Measurements from ENCODE around the gene TECPR2.

Gene TECPR2

DNA sequence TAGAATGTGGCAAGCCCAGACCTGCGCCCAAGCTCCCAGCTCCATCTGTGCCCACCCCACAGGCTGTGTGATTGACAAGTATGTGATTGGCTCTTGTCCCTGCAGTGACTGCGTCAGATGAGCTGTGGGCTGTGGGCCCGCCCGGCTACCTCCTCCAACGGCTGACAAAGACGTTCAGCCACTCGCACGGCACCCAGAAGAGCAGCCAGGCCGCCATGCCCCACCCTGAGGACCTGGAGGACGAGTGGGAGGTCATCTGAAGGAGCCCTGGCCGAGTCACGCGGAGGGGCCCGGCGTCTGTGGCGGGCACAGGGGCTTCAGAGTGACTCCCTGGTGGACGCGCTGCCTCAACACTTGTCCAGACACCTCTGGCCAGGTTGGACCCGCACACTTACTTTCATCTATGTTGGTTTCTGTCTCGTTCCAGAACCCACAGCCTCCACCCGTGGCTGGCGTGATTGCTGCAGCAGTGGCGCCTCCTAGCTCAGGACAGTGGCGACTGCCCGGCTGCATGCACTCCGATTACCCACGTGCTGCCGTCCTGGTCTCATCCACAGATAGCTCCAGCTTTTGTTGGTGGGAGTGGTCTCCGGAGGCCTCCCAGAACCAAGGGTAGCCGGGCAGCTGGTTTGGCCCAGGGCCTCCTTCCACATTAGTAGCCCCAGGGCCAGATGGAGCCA lies 135.4 kb downstream of the TECPR2 start:
- no peak for DNase-seq

DNA sequence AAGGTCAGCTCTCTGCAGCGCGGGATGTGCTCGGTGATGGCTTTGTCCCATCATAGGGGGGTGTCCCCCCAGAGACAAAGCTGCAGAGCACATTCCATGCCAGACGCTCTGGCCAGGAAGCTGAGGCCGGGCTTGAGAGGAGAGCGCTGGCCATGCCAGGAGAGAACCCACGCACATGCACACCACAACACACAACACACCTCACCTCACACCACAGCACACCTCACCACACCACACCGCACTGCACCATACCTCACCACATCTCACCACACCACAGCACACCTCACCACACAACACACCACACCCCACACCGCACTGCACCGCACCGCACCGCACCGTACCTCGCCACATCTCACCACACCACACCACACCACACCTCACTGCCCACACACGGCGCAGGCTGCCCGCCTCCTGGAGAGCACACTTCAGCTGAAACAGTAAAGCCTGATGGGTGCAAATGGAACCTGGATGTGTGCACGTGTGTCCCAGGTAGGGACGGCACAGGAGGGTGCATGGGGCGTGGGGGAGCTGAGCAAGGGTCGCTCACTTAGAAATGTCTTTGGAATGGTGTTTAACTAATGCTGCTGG lies 136.0 kb downstream of the TECPR2 start:
- DNase-seq, result no peak

DNA sequence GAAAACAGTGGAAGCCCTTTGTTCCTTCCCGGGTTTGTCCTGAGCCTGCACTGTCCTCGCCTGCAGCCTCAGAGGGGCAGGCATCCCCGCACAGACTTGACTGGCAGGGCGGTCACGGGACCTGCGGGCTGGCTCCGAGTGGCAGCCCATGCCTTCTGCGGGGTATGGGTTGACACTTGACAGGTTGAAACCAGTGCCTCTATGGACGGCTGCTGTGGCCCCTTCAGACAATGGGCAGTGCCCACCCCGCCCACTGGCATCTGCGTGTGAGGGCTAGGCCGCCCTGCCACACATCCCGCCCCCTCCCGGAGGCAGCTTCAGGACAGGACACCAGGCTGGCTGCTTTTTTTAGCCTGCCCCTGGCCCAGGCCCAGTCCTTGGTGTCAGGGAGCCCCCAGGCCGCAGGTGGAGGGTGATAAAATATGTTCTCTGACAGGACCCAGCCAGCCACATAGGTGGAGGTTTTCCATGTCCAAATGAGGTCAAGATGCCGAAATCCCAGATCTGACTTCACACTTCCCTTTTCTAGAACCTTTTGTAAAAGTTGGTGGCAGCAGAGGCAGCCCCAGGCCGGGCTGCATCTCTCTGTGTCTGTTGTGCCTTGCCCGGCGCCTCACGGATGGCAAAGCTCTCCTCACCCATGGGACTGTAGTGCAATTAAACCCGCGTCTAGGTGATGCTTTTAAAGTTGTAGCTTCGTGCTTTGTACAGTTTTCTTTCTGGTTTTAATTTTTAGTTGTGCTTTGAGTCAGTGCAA lies 136.8 kb downstream of the TECPR2 start:
- DNase-seq, result no peak

DNA sequence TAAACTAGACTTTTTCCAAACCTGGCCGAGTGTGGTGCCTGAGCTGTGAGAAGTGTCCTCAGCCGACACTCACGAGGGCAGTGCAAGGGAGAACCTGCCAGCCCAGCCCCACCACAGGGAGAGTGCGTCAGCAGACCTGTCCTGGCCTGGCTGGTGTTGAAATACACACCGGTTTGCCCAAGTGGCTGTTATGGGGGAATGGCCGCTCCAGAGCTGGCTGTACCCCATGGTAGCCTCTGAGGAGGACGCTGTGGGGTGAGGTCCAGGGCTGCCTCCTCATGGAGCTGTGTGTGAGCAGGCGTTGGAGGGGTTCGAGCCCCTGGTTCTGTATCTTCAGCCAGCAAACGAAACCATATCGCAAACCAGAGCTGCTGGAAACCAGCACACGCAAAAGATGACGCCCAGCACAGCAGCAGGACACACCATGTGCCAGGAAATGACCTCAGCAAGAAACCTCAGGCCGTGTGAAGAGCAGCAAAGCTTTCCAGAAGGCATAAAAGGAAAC lies 137.5 kb downstream of the TECPR2 start:
- peak; percentile 39 for DNase-seq

DNA sequence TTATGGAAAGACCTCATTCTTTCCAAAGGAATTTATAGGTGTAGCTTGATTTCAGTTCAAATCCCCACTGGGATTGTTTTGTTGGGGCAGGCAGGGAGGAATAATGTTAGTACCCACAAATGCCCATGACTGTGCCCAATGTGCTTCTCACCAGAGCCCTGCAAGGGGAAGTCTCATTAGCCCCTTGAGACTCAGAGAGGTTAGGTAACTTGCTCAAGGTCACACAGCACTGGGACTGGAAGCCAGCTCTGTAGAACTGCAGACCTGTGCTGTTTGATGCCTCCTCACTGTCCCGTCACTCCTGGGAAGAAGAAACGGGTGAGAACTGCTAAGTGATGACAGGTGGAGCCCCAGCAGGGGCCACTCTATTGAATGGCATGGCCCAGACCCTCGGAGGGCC lies 138.0 kb downstream of the TECPR2 start:
- DNase-seq, result no peak

DNA sequence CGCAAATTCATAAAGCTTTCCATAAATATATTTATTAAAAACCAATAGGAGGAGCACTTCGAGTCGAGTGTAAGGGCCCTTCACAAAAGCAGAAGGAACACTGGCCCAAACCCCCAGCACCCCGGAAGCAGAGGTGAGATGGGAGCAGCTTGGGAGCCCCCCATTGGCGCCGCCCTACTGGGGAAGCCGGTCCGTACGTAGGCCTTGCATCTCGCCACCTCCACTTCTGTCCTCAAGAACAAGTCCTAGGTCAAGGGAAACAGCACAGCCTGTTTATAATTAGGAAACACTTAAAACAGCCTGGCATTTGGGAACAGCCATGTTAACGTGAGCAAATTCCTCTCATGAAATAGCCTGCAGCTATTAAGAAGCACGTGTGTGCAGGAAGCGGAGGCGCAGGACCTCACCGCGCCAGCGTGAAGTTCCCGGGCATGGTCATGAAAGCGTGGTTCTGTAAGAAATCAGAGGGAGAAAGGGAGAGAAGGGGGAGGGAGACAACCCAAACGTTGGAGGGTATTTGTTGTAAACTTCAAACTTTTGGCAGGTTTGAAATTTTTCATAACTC lies 139.1 kb downstream of the TECPR2 start:
- no peak for DNase-seq

DNA sequence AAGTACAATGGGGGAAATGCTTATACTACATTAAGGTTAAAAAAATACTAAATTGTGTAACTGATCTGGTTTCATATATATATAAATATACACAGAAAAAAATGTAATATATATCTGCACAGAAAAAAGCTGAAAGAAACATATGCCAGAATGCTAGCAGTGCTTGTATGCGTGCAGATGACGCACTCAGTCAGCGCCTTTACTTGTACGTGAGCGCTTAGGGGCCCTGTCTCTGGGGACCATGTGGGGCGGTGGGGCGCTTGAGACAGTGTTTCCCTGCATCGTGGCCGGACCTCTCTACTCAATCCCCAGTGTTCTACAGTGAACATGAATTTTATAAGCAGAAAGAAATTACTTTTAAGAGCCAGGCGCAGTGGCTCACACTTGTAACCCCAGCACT lies 139.8 kb downstream of the TECPR2 start:
- DNase-seq, result no peak

DNA sequence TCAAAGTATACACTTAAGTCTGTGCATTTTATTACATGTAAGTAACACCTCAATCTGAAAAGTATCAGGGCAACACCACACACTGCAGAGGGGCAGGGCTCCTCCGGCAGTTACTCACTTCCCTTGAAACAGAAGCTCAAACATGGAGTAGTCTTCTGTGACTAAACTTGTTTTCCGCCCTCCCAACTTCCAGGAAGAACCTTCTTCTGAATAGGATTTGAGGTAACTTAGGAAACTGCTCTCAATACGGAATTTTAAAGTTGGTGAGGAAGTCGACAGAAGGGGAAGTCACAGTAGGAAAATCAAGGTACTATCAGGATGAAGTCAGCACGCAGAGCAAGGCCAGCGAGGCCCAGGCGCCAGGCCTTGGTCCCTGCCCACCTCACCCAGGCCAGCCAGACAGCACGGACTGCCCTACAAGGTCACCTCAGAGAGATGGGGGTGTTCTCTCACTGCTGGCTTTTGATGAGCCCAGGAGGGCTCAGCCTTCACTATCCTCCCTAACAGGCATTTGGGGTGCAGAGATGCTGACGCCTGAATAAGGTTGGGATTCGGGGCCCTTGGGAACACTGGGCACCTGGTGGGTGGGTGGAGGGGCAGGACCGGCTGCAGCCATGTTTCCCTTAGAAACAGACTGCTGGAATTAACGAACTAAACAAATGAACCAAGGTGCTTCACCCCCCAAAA lies 141.0 kb downstream of the TECPR2 start:
- no peak for DNase-seq

DNA sequence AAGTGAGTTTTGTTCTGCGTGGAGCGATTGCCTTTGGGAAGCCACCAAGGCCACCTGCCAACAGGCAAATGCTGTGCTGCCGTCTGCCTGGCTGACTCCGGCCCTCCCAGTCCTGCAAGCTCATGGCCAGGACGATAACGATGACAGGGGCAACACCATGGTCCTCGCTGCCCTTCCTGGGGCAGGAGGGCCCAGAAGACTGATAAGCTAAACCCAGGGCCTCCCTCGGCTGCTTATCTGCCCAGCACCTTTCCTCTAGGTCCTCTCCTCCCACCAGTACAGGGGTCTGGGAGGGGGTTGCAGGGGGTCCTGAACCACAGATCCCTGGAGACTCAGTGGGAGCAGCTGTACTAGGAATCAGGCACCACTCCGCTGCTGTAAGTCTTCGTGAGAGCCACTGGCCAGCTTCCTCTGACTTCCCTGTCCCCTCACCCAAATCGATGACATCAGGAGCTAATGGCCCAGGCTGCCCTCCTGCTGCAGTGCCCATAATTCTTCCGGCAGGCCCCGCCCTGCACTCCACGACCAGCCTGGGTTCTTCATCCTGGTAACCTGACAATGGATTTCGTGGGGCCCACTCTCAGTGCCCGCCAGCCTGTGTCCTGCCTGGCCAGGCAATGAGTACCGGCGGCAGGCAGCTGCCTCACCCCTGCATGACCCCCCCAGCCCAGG lies 141.7 kb downstream of the TECPR2 start:
- DNase-seq, result no peak

DNA sequence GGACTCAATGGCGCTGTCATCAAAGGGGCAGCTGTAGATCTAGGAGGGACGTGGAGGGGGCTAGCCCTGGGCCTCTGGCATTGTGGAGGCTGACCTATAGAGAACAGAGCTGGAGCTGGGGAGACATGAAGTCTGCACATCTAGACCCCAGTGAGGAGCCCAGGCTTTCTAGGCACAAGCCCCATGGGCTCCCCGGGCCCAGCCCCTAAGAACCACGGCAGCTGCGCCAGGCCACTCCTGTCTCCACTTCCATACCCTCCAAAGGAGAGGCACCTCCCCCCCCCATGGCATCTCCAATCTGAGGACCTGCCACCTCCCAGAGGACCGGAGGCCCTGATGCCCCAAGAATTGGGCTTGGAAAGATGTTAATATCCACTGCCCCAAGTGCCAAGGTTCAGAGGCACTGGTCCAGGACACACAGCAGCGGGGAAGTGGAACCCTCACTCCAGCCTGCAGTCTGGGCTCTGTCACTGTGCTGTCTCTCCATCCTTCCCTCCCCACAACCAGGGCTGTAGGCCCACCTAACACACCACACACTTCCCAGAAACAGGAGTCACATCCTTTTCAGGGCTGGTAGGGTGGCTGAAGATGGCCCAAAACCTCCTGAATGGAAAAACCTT lies 142.4 kb downstream of the TECPR2 start:
- no peak for DNase-seq

DNA sequence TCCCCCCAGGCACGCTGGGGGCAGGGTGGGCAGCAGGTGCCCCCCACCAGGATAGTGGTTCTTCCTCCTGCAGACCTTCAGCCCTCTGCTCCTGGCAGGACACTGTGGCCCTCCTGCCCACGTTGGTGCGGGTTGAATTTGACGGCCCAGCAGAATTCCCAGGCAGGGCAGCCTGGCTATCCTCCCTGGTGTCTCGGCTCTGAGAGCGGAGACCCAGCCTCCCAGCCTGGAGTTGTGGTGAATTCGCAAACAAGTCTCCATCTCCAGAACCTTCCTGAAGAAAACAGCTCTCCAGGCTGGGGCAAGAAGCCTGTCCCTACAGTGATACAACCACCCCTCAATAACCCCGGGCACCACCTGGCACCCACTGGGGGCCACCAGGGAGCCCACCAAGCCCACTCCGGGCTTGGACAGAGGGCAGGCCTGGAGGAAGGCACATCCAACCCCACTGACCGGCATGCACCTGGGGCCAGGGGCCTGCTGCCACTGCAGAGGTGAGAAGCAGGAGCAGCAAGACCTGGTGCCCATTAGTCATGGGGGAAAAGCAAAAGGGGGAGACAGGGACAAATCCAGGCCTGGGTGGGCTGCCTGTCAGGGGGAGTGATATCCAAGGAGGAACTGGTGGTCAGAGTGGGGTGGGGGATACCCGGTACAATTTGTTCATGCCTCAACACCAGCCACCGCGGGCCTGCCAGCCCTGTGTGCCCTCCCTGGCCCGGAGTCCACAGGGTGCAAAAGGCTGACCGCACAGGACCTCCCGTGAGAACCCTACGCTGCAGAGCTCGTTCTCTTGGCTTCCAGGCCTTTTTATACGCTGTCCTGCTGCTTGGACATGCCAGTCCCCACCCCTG lies 143.3 kb downstream of the TECPR2 start:
- DNase-seq, result no peak

DNA sequence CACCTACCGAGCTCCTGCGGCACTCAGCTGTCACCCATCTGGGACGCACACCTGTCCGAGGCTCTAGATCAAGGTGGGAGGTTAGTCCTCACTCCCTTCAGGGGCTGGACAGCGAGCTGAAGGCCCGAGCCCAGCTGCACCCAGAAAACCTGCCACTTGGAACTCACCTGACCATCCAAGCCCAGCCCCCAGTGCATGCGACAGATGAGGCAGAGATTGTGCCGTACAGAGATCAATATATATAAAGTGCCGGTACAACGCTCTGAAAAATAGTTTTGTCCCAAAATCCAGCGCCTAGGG lies 143.8 kb downstream of the TECPR2 start:
- DNase-seq, result no peak

DNA sequence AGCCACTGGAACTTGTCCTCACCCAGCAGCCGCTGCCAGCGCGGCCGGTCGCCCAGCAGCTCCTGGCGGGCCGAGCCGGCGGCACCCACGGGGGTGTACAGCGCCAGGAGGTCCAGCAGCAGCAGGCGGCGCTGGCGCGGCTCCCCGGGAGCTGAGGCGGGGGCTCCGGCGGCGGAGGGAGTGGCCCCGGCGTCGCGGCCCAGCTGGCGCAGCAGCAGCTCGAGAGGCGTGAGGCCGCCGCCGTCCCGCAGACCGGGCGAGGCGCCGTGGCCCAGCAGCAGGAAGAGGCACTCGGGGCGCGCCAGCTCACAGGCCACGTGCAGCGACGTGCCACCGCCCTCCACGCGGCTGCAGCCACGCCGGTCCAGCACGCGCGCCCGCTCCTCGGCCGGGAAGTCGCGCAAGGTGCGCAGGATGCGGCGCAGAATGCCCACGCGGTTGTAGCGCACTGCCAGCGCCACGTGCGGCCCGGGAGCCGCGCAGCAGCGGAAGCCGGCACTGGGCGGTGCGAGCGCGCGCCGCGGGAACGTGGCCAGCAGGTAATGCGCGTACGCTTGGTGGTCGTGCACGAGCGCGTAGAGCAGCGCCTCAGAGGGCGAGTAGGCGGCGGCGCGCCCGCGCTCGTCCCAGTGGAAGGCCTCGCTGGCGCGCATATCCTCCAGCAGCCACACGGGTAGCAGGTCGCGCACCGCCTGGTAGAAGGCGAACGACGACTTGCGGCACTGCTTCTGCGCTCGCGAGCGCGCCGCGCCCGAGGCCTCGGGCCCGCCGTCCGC lies 144.5 kb downstream of the TECPR2 start:
- DNase-seq, result no peak

DNA sequence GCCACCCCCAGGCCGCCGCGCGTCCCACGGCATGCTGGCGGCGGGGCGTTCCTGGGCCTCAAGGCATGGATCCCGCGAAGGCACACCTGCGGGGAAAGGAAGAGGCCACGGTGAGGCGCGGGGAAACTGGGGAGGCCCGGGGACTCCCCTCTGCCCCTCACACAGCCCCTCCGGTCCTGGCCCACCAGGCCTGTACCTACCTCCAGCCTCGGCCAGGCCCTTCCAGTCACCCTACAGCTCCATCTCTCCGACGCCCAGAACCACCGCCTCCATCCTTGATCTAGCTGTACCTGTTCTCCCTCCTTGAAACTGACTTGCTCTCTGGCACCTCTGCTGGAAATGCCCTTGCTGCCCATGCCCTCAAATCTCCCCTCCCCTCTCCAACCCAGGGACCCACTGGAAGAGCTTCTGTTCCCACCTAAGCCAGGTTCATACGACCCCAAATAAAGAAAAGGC lies 145.1 kb downstream of the TECPR2 start:
- no peak for DNase-seq

DNA sequence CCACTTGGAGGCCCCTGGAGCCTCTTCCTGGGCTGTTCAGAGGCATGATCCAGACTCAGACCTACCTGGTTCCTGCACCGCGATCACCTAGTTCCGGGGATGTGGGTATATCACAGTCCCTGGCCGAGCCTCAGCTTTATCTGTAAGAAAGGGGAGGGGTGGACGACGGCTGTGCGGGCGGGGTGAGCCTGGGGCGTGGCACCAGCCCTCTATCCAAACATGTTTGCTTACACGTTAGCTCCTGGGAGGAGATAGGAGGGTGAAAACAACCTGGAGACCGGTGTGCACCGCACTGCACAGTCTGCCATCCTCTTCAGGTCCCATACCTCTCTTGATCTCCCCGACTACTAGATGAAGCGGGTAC lies 145.7 kb downstream of the TECPR2 start:
- no peak for DNase-seq

DNA sequence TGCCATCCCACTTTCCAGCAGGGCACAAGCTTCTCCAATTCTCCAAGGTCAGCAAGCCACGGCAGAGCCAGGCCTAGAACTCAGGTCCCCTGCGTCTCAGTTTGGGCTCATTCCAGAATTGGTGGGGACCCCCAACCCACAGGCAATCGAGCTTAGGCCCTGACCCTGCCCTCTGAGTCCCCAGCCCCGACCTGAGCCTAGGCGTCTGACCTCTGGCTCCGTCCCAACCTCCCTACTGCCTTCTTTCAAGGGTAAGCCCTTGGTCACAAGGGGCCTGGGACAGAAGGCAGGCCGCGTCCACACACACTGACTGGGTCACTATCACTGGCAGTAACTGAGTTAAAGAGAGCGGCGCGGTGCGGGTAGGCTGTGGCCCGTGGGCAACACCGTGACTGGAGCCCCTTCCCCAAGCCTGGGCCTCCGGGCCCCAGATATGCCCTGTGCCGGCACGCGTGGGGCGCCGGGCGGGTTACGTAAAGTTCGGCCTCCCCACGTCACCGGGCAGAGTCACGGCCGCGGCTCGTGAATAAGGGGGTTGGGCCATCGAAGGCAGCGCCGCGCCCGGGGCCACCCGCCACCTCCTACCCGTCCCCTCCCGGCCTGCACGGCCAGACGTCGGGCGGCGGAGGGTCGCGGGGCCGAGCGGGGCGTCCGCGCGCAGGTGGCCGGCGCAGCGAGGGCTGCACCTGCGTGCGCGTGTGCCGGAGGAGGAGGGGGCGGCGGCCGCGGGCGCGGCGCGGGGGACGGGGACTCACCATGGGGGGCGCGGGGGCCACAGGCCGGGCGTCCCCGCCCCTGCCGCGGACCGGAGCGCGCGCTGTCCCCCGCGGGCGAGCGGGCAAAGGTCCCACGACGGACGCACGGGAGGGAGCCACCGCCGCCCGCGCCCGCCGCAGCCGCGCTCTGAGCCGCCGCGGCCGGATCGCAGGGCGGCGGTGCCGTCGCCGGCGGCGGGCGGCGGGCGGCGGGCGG lies 146.3 kb downstream of the TECPR2 start:
- DNase-seq, result peak; percentile 42

DNA sequence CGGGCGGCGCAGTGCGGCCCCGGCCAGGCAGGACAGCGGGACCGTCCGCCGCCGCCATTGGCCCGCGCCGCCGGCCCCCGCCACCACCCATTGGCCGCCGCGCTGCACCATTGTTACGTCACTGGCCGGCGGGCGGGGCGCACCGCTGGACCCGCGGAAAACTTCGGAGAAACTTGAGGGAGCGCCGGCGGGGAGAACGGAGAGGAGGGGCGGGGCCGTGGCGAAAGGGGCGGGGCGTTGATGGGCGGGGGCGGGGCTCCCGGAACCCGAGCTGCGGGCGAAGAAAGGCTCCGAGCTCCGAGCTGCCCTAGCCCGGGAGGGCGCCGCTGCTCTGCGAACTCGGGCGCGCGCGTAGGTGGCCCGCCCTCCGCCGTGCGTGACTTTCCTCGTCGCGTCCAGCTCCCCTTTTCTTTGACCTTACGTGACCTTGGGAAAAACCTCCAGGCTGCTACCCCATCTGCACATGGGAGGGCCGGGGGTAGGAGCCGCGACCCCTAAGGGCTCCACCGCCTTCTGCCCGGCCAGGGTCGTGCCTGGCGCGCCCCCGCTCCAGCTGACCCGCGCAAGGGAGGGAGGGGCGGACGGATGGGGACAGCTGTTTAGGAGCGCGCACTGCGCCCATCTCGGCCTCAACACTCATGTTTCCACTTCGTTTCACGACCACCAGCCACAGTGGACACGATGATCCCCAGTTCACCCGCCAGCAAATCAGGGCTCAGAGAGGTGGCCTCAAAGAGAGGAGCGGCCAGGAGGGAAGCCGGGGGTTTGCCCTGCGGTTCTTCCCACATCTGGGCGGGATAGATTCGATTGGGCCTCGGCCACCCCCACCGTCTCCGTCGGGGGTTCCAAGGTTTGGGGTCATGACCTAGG lies 147.2 kb downstream of the TECPR2 start, which contains the start of gene ANKRD9:
ANKRD9 (minus strand) TSS at position 31 of the 870 bp plus-strand sequence. CDS start 1,887 bp downstream, outside the sequence.
- peak; percentile 71 for DNase-seq
